Astrocyte (in vitro differentiated cells and primary cell): Measurements from ENCODE around the gene DCAF10.

ENCODE experiments used
- EZH2 ChIP-seq: IDR thresholded peaks from 2 replicates; pipeline ENCODE4 v1.6.1; 2012; ENCODE audit warnings: mild to moderate bottlenecking, low read length, inconsistent platforms; ENCODE audit not compliant: insufficient read depth
- TF ChIP-seq, protein P1 (sequence below): IDR thresholded peaks from 2 replicates; pipeline ENCODE4 v1.5.1; 2011; ENCODE audit warnings: low read depth, mild to moderate bottlenecking, inconsistent platforms, low read length, moderate library complexity; ENCODE audit not compliant: insufficient read depth

DNA sequence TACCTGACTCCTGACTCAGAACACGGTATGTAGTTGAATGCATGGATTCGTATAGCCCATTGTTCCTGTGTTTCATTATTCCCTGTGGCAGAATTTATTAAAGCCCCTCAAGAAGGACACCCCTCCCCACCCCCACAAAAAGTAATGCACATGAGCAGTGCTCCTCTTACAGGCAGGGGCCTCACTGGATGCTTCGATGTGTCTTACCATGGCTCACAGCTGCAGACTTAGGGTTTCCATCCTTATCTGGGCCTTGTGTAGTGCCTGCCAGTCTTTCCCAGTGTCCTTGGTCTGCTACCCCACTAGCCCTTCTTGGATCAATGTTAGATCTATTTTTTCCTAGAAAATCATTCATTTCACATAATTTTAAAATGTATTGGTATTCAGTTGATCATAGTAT, 30.6 kb upstream of the DCAF10 start:
- TF ChIP-seq, protein P1, sequence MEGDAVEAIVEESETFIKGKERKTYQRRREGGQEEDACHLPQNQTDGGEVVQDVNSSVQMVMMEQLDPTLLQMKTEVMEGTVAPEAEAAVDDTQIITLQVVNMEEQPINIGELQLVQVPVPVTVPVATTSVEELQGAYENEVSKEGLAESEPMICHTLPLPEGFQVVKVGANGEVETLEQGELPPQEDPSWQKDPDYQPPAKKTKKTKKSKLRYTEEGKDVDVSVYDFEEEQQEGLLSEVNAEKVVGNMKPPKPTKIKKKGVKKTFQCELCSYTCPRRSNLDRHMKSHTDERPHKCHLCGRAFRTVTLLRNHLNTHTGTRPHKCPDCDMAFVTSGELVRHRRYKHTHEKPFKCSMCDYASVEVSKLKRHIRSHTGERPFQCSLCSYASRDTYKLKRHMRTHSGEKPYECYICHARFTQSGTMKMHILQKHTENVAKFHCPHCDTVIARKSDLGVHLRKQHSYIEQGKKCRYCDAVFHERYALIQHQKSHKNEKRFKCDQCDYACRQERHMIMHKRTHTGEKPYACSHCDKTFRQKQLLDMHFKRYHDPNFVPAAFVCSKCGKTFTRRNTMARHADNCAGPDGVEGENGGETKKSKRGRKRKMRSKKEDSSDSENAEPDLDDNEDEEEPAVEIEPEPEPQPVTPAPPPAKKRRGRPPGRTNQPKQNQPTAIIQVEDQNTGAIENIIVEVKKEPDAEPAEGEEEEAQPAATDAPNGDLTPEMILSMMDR, result no peak
- TF ChIP-seq EZH2, result no peak
